A549 (cell line): ENCODE data around the gene IKZF3.

Experiments used
- MYC ChIP-seq: IDR thresholded peaks from 2 replicates; pipeline ENCODE4 v1.6.1; 2012; ENCODE audit warnings: mild to moderate bottlenecking, inconsistent platforms, low read length, improper control_type of control experiment, borderline replicate concordance
- SMC3 ChIP-seq: fragments of >200 bp; sonication (Bioruptor Twin); formaldehyde crosslinking; IDR thresholded peaks from 3 replicates; pipeline ENCODE4 v1.6.1; 2018; ENCODE audit warnings: inconsistent platforms

- TF ChIP-seq SMC3 (no peak), MYC (no peak)
These were observed 147.1 kb downstream of the IKZF3 start for GRCh38 chr17:39716879-39717536.
